Fibroblast of skin of abdomen (primary cell): ENCODE results near the gene ARL4C.
A peak's percentile ranks its signal among the peaks of the same experiment; 100 is the strongest.
"Not testable (repeated sequence)": the region's sequence is repeated elsewhere in the genome, so short reads cannot be mapped to it uniquely, and the experiment has no call there.

Experiments
- DNase-seq: peaks from one replicate; pipeline ENCODE4 v3.0.0-alpha.2; 2013

ARL4C gene

DNA sequence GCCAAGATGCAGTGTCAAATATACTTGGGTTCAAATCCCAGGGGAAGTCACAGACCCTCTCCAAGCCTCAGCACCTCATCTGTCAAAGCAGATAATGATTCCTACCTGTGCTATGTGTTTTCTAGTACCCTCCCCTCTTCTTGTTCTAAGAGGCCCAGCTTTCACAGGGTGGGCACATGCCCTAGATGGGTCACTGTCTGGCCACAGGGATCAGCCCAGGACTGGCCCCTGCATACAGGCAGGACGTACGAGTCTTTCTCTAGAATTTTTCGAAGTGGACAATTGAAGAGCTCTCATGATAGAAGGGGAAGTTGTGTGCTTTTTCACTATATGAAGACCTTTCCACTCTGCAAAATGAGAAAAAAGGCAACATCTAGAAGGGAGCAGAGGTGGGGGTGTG, 22.2 kb downstream of the ARL4C start:
- DNase-seq: no peak

GRCh38 chr2:234472155-234472554, 24.7 kb downstream of the ARL4C start:
- no peak for DNase-seq

GRCh38 chr2:234469972-234470371, 26.9 kb downstream of the ARL4C start:
- DNase-seq: no peak

- peak; percentile 33 for DNase-seq
These were observed 27.5 kb downstream of the ARL4C start for GRCh38 chr2:234469251-234469845.

DNA sequence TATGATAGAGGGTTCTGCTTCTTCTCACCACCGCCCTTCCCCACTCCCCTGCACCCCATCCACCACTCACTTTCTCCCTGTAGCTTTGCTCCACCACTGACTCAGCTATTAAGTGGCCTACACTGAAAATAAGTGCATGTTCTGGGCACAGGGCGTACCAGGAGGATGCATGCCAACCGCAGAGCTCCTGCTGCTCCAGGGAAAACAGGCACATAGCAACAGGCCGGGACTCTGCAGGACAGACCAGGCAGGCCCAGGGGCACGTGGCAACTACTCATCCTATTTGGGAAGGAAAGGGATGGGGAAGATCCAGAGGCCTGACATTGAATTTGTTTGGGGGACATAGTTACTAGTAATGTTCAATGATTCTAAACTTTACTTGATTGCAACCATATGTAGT, 28.4 kb downstream of the ARL4C start:
- no peak for DNase-seq

GRCh38 chr2:234467289-234467688, 29.6 kb downstream of the ARL4C start:
- peak; percentile 61 for DNase-seq

DNA sequence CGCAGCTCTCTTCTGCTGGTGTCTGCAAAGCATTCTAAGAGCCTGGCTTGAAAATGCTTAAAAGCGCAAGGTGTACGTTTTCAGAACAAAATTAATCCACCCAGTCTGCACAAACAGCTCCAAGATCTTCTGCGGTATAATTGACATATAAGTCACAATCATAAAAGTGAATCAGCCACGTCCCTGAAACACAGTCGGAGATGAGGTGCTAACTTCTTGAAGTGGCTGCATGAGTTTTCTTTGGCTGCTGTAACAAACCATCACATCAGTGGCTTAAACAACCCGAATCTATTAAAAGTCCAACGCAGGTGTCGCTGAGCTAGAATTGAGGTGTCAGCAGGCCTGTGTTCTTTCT, 32.6 kb downstream of the ARL4C start:
- no peak for DNase-seq

DNA sequence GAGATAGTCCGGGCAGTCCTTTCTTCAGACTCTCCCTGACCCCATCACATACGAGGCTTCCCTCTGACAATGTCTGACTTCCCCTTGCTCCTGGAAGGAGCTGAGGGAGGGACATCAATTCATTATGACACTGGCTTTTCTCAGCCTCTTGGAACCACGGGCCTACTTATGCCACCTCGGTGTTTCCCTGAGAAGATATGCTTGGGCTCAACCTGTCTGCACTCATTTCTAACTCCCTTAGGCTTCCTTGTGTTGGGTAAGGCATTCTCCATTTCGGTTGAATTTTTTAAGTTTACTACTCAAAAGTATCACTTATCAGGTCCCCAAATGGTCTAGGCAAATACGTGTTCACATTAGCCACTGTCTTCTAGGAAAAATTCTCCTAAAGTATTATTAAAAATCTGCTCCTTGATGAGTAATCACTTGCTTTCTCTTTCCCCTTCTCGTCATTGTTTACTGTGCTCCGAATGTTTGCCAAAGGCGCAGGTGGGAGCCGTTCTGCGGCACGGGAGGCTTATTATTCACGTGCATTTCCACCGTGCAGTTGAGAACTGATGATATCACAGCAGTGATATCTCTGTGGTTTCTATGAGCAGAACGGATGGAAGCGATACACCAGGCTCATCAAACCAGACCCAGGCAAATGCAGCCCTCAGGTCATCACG, 33.1 kb downstream of the ARL4C start:
- DNase-seq: no peak

- DNase-seq: no peak
These were observed 34.5 kb downstream of the ARL4C start for GRCh38 chr2:234462218-234462992.

GRCh38 chr2:234459401-234460009, 37.4 kb downstream of the ARL4C start:
- no peak for DNase-seq

DNA sequence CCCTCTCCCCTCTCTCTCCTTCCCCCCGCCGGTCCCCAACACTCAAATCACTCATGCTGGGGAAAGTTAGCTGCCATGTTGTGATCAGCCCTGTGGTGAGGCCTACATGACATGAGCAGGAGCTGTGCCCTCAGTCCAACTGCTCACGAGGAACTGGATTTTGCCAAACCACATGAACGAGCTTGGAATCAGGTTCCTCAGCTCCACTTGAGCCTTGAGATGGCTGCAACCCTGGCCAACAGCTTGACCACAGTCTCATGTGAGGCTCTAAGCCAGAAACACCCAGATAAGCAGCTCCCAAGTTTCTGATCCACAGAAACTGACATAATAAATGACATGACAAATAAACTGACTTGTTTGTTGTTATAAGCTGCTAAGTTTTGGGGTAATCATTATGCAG, 38.4 kb downstream of the ARL4C start:
- DNase-seq: no peak

DNA sequence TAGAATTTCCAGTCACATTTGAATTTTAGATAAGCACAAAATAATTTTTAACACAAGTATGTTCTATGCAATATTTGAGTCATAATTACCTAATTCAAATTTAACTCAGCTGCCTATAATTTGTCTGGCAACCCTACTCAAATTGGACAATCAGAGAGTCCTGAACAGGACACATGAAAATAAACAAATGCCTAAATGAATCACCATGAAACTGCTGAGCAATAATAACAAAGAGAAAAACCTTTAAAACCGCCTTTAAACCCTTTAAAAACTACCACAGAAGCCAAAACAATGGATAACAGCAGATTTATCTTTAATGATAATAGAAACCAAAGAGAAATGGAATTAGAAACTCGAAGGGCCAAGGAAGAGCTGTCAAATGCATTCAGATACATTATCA, 39.5 kb downstream of the ARL4C start:
- no peak for DNase-seq

DNA sequence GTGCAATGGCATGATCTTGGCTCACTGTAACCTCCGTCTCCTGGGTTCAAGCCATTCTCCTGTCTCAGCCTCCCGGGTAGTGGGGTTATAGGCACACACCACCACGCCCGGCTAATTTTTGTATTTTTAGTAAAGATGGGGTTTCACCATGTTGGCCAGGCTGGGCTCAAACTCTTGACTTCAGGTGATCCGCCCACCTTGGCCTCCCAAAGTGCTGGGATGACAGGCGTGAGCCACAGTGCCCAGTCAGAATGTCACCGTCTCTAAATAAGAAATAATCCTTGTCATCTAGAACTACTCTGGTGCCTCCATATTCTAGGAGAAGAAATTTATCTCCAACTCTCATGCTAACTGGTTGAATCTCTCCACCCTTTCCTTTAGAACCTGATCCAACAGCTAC, 41.6 kb downstream of the ARL4C start:
- DNase-seq: not testable (repeated sequence)

- no peak for DNase-seq
These were observed 42.4 kb downstream of the ARL4C start for GRCh38 chr2:234454433-234454832.

- no peak for DNase-seq
These were observed 43.7 kb downstream of the ARL4C start for GRCh38 chr2:234453216-234453615.

- peak; percentile 88 for DNase-seq
These were observed 44.8 kb downstream of the ARL4C start for GRCh38 chr2:234451852-234452625.

- no peak for DNase-seq
These were observed 45.6 kb downstream of the ARL4C start for GRCh38 chr2:234451242-234451641.

- DNase-seq: no peak
These were observed 46.3 kb downstream of the ARL4C start for GRCh38 chr2:234450431-234451124.

- no peak for DNase-seq
These were observed 48.2 kb downstream of the ARL4C start for GRCh38 chr2:234448506-234449184.

GRCh38 chr2:234447963-234448362, 48.9 kb downstream of the ARL4C start:
- DNase-seq: no peak

GRCh38 chr2:234447189-234447588, 49.7 kb downstream of the ARL4C start:
- DNase-seq: no peak
